Measurements from ENCODE around the gene PDPN.

GRCh38 chr1:13584876-13585611 is 1.4 kb downstream of the PDPN start:
- TF ChIP-seq CTCF (IDR thresholded peaks at IDR 0.05): no peak
- TF ChIP-seq POLR2A (IDR thresholded peaks at IDR 0.05): no peak

Measured in testis (tissue), 2 donors.